G401 (cell line): ENCODE data around the gene IQSEC1. TPM values are rescaled to one million over a fixed set of nuclear protein-coding genes. Genes with fewer than 3 reads are reported as not detected.

Experiments used
- DNase-seq: peaks from one replicate; pipeline ENCODE4 v3.0.0-alpha.2; 2015; ENCODE audit warnings: low spot score
- in situ Hi-C: cut with HindIII; loops from 2 replicates; pipeline ENCODE4 v1.10.0; 2016; ENCODE audit warnings: low sequenced_read_pairs, mixed read lengths
- total RNA-seq: library from RNA; depleted of rRNA; stranded (reverse); fragments of >200 nt; shearing (Covaris generic); gene quantifications from 2 replicates; pipeline ENCODE4 v1.2.3, GENCODE V29; 2014

The IQSEC1 gene
- total RNA-seq, 1 experiment from 2014 or later: 10.7 TPM

GRCh38 chr3:12898965-12899755 lies 174.1 kb downstream of the IQSEC1 start:
- in situ Hi-C loops: no loop called here
- DNase-seq: no peak

DNA sequence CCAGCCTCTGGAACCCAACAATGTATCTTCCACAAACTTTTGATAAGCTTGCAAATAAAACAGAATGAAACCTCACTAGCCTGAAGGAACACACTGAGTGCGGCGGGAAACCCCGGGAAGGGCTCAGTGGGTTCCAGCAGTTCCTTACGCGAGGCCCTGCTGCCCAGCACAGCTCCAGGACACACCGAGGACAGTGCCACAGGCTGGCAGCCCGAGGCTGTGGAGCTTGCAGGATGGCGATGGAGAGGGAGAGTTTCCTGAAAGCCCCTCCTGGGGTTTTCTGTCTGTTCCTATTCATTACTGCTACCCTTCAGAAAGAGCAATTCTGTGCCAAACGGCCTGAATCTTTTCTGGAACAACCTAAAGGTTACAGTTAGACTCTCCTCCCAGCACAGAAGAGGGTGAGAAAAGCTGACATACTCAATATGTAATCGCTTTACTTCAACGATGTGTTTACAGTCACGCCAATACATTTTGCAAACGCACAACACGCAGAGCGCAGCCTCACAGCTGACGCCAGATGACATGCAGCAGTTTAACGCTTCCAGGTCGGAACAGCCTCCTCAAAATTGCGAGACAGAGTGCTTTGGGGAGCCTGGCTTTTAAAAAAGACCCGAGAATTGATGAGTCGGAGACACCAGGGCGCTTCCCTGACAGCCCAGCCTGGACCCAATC lies 174.8 kb downstream of the IQSEC1 start:
- in situ Hi-C loops: no loop called here
- DNase-seq: no peak

DNA sequence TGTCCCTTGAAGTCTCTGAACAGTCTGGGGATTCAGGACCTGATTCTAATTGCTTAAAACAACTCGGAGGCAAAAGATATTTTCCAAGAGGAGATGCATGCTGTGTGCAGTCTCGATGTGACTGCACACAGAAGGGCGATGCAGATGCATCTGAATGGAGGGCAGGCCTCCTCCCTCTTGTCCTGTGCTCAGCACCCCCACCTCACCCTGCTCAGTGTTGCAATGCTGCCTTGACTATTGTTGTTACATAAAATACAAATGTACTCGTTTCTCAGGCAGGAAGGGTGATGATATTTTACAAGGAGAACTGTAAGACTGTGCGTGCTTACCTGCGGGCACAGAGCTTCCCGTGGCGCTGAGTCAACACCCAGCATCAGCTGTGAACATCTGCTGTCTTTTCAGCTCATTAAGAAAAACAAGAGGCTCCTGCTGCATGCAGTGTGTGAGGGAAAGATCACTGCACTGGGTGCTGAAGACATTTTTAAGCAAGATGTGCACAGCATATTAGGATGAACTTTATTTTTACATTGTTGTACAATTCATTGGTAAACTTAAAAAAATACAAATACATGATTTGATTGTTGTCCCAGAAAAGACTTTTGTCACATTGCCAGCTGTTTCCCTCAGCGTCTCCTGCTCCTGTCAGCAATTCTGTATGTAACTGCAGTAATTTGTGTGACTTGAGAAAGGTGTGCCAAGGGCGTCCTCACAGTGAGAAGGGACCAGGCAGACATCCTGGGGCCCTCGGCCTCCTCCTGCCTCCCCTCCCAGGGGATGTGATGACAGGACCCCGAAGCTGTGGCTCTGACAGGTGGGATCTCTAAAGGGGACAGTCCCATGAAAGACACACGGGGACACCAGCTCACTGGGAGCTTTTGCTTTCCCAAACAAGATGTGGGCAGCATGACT lies 175.6 kb downstream of the IQSEC1 start:
- DNase-seq: no peak
- in situ Hi-C loops: no loop called here

GRCh38 chr3:12896063-12896985 lies 176.9 kb downstream of the IQSEC1 start:
- DNase-seq: no peak
- in situ Hi-C loops: no loop called here

DNA sequence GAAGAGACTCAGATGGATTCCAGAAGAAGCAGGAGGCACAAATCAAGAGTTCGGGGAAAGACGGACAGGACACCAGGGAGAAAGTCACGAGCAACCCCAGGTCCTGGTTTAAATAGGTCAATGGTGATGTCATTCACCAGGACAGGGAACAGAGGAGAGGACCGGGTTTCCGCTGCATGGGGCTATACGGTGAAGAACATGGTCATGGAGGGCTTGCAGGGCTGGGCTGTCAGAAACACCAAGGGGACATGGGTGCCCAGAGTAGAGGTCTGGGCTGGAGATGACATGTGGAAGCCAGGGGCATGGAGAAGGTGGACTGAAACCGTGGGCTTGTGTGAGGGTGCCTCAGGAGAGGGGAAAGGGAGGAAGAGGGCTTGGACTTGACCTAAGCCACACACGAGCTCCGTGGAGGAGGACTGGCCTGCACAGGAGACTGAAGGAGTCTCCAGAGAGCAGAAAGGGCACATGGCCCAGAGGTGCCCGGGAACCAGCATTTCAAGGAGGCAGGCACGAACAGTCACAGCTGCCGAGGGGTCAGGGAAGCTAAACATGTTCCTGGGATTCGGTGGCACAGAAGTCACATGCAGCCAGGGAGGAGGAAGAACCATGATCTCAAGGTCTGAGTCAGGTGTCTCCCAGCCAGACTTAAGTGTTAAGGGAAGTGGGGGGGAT lies 177.7 kb downstream of the IQSEC1 start:
- in situ Hi-C loops: no loop called here
- DNase-seq: peak; percentile 56

- in situ Hi-C loops: no loop called here
- peak; percentile 25 for DNase-seq
Measured at GRCh38 chr3:12894629-12895028, 178.6 kb downstream of the IQSEC1 start.

- DNase-seq: no peak
- in situ Hi-C loops: no loop called here
Measured at GRCh38 chr3:12893852-12894251, 179.4 kb downstream of the IQSEC1 start.

DNA sequence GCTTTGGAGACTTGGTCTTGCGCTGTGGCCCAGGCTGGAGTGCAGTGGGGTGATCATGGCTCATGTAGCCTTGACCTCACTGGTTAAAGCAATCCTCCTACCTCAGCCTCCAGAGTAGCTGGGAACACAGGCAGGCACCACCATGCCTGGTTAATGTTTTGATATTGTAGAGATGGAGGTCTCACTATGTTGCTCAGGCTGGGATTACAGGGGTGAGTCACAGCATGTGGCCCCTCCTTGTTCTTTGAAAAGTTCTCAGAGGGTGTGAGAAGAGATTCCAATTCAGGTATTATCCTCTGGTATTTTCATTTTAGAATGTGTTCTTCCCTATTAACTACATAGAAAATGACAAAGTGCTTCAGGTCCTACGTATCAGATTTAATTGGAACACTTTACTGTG lies 180.0 kb downstream of the IQSEC1 start:
- in situ Hi-C loops: no loop called here
- DNase-seq: no peak

- in situ Hi-C loops: no loop called here
- DNase-seq: no peak
Measured at GRCh38 chr3:12892840-12893189, 180.4 kb downstream of the IQSEC1 start.

DNA sequence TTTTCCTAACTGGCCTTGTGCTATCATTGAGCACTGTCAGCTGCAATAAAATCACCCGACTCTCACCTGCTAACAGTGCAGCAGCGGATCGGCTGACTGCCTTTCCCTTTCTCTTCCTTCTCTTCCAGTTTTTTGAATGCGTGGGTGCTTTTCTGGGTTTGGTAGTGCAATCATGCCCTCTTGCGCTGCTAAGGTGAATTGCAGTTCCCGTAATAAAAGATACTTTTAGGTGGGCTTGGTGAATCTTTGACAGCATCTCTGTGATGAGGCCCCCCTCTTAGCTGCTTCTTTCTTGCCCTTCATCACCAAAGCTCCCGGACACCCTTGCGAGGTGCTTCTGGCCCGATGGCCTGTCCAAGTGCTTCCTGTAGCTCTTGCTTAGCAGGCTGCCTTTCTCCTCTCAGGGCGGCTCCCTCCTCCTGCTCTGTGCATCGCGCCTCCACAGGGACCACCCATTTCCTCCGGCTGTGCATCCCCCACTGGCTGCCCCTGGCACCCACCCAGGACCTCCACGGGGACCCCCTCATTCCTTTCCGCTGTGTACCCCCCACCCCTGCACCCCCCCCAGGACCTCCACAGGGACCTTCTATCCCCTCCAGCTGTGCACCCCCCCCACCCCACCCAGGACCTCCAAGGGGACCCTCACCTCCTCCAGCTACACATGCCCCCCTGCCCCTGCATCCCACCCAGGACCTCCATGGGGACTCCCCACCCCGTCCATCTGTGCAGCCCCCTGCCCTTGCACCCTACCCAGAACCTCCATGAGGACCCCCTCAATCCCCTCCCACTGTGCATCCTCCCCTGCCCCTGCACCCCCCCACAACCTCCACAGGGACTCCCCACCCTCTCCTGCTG lies 181.0 kb downstream of the IQSEC1 start:
- peak; percentile 86 for DNase-seq
- in situ Hi-C loops: no loop called here

DNA sequence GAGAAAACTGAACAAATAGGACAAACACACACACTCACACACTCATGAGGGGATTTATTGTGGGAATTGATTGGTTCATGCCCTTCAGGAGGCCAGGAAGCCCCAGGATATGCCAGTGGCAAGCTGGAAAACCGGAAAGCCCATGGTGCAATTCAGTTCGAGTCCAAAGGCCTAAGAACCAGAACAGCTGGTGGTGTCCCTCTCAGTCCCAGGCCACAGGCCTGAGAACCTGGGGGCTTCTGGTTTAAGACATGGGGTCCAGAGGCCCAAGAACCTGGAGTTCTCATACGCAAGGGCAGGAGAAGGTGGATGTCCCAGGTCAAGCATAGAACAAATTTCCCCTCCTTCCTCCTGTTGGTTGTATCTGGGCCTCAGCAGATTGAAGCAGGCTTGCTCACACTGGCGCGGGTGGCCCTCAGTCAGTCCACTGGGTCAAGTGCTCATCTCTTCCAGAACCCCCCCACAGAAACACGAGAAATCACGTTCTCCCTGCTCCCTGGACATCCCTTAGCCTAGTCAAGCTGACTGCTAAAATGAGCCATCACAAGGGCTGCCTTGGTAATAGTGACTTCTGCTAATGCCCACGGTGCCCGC lies 181.7 kb downstream of the IQSEC1 start:
- in situ Hi-C loops: no loop called here
- no peak for DNase-seq

DNA sequence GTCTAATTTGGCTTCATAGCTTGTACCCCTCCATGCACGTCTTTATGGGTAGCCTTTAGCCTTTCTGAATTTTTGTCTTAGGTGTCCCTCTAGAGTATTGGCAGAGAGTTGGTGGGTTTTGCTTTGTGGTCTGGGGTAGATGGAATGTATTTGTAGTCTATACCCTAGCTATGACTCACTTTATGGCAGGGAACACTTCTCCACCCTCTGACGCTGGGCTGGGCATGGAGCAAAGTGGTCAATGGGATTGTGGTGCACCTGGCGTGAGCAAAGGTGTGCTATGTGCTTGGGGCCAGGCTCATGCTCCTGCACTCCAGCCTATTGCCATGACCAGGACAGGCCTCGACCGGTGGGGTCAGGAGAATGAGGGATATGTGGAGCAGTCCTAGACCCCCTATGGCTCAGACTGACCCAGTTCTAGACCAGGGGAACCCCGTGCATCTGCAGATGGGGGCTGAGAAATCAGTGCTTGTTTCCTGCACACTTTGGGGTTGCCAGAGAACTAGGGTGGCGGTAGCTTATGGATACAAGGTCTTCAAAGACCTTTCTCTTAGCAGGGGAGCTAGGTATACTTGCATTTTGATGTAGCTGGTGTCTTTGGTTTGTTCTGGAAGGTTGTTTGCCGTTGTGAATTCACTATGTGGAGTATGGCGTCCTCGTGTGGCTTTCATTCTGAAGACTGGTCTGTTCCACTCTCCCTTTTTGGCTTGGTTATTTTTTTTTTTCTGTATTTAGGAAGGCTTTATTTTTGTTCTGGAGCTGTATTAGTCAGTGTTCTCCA lies 182.4 kb downstream of the IQSEC1 start:
- in situ Hi-C loops: no loop called here
- DNase-seq: no peak

GRCh38 chr3:12886736-12887135 lies 186.5 kb downstream of the IQSEC1 start:
- in situ Hi-C loops: loop anchor here (10.0 kb wide), 1 partner anchor 58 kb away; no protein-coding TSS in a partner anchor
- DNase-seq: peak; percentile 76

GRCh38 chr3:12886106-12886679 lies 187.0 kb downstream of the IQSEC1 start:
- in situ Hi-C loops: loop anchor here (10.0 kb wide), 1 partner anchor 59 kb away; no protein-coding TSS in a partner anchor
- no peak for DNase-seq

- in situ Hi-C loops: loop anchor here (10.0 kb wide), 1 partner anchor 59 kb away; no protein-coding TSS in a partner anchor
- DNase-seq: no peak
Measured at GRCh38 chr3:12885583-12885930, 187.7 kb downstream of the IQSEC1 start.
